IPS-11a (cell line): ENCODE measurements around the gene CPNE2.

Experiments
- H3K4me3 ChIP-seq: one replicate; pipeline ENCODE4 v1.5.1; 2013; ENCODE audit warnings: low read depth, low read length, control low read depth

The CPNE2 gene

GRCh38 chr16:57141822-57142631 is 49.6 kb downstream of the CPNE2 start:
- H3K4me3 ChIP-seq, result no peak overlapping the region

- no peak overlapping the region for H3K4me3 ChIP-seq
Measured at GRCh38 chr16:57143149-57143921, 51.0 kb downstream of the CPNE2 start.

GRCh38 chr16:57144027-57144426 is 51.6 kb downstream of the CPNE2 start:
- H3K4me3 ChIP-seq, result no peak overlapping the region

GRCh38 chr16:57145046-57146021 is 53.0 kb downstream of the CPNE2 start:
- H3K4me3 ChIP-seq, result no peak overlapping the region

GRCh38 chr16:57146040-57146647 is 53.8 kb downstream of the CPNE2 start:
- H3K4me3 ChIP-seq, result no peak overlapping the region

GRCh38 chr16:57146735-57147134 is 54.4 kb downstream of the CPNE2 start:
- no peak overlapping the region for H3K4me3 ChIP-seq

- no peak overlapping the region for H3K4me3 ChIP-seq
Measured at GRCh38 chr16:57147381-57148221, 55.2 kb downstream of the CPNE2 start.

- no peak overlapping the region for H3K4me3 ChIP-seq
Measured at GRCh38 chr16:57148481-57148880, 56.1 kb downstream of the CPNE2 start.

GRCh38 chr16:57149391-57149790 is 57.0 kb downstream of the CPNE2 start:
- no peak overlapping the region for H3K4me3 ChIP-seq

- H3K4me3 ChIP-seq, result no peak overlapping the region
Measured at GRCh38 chr16:57150682-57151330, 58.4 kb downstream of the CPNE2 start.

- H3K4me3 ChIP-seq, result no peak overlapping the region
Measured at GRCh38 chr16:57151369-57151768, 59.0 kb downstream of the CPNE2 start.

- H3K4me3 ChIP-seq, result no peak overlapping the region
Measured at GRCh38 chr16:57152096-57153093, 60.0 kb downstream of the CPNE2 start.

GRCh38 chr16:57153841-57154240 is 61.5 kb downstream of the CPNE2 start:
- H3K4me3 ChIP-seq, result no peak overlapping the region

- no peak overlapping the region for H3K4me3 ChIP-seq
Measured at GRCh38 chr16:57155702-57156350, 63.4 kb downstream of the CPNE2 start.

GRCh38 chr16:57156351-57156703 is 63.9 kb downstream of the CPNE2 start:
- no peak overlapping the region for H3K4me3 ChIP-seq

GRCh38 chr16:57157533-57157932 is 65.2 kb downstream of the CPNE2 start:
- H3K4me3 ChIP-seq, result no peak overlapping the region

GRCh38 chr16:57159447-57159846 is 67.1 kb downstream of the CPNE2 start:
- no peak overlapping the region for H3K4me3 ChIP-seq

GRCh38 chr16:57163842-57164241 is 71.5 kb downstream of the CPNE2 start:
- no peak overlapping the region for H3K4me3 ChIP-seq
